ENCODE measurements around the gene CFAP45. TPM values are rescaled to one million over a fixed set of nuclear protein-coding genes. Genes with fewer than 3 reads are reported as not detected.

Gene CFAP45
- total RNA-seq, 1 experiment from 2014 or later: 0.48 TPM

DNA sequence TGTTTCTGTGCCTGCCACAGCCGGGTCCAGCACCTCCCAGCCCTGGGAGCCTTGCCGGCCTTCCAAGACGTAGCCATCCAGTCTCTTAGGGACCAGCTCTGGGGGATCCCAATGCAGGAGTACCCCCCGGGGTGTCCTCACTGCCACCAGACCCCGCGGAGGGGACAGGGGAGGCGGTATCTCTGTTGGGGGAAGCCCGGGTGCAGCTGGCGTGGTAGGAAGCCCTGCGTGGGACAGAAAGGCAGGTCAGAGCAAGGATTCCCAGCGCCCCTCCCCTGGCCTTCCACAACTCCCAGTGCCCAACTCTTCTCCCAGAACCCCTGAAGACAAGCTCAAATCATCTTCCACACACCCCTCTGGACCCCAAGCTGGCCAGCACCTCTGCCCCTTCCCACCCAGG is 30.3 kb upstream of the CFAP45 start:
- POLR2A ChIA-PET: interaction anchor here (0.7 kb wide), 1 partner anchor 77 kb away, joined by 3 read pairs; no protein-coding TSS in a partner anchor
- H3K4me3 Mint-ChIP-seq: no peak overlapping the region
- CTCF ChIA-PET: interaction anchor here (1.1 to 2.9 kb wide), 5 partner anchors 15 to 156 kb away, joined by 3 to 24 read pairs (median 5); partner anchors contain the start of gene IGSF9

GRCh38 chr1:159929155-159930051 is 29.4 kb upstream of the CFAP45 start:
- Mint-ChIP-seq H3K9me3 (no peaks in the 10 kb centered on the region), H3K36me3 (peaks cover 30% of the 10 kb centered on the region), H3K27ac (no peak overlapping the region; the same call in 1 of the 2 replicates), H3K27me3 (ENCODE audit: low read depth) (peaks cover 8% of the 10 kb centered on the region; the same call in 1 of the 2 replicates), H3K4me3 (no peak overlapping the region; the same call in 1 of the 2 replicates), H3K4me1 (peaks cover 13% of the 10 kb centered on the region)
- ATAC-seq (peak; percentile 40), DNase-seq (ENCODE audit: low spot score) (peak; percentile 77)
- TF ChIP-seq, protein P1, sequence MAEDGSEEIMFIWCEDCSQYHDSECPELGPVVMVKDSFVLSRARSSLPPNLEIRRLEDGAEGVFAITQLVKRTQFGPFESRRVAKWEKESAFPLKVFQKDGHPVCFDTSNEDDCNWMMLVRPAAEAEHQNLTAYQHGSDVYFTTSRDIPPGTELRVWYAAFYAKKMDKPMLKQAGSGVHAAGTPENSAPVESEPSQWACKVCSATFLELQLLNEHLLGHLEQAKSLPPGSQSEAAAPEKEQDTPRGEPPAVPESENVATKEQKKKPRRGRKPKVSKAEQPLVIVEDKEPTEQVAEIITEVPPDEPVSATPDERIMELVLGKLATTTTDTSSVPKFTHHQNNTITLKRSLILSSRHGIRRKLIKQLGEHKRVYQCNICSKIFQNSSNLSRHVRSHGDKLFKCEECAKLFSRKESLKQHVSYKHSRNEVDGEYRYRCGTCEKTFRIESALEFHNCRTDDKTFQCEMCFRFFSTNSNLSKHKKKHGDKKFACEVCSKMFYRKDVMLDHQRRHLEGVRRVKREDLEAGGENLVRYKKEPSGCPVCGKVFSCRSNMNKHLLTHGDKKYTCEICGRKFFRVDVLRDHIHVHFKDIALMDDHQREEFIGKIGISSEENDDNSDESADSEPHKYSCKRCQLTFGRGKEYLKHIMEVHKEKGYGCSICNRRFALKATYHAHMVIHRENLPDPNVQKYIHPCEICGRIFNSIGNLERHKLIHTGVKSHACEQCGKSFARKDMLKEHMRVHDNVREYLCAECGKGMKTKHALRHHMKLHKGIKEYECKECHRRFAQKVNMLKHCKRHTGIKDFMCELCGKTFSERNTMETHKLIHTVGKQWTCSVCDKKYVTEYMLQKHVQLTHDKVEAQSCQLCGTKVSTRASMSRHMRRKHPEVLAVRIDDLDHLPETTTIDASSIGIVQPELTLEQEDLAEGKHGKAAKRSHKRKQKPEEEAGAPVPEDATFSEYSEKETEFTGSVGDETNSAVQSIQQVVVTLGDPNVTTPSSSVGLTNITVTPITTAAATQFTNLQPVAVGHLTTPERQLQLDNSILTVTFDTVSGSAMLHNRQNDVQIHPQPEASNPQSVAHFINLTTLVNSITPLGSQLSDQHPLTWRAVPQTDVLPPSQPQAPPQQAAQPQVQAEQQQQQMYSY (CRISPR knock-in tag; IDR thresholded peaks at IDR 0.05): peak; percentile 51; the same call in 1 of the 2 replicates
- TF ChIP-seq ATF1 (CRISPR knock-in tag; IDR thresholded peaks at IDR 0.05) (no peak), ZNF263 (CRISPR knock-in tag; IDR thresholded peaks at IDR 0.05; ENCODE audit: low read depth) (peak; percentile 39; the same call in 1 of the 2 replicates), CREM (CRISPR knock-in tag; IDR thresholded peaks at IDR 0.05) (no peak), FOXK1 (CRISPR knock-in tag; IDR thresholded peaks at IDR 0.05) (no peak), ELF4 (CRISPR knock-in tag; IDR thresholded peaks at IDR 0.05; ENCODE audit: low read depth) (no peak), RELA (CRISPR knock-in tag; IDR thresholded peaks at IDR 0.05; ENCODE audit: borderline replicate concordance) (no peak)
- CTCF ChIA-PET: interaction anchor here (1.3 to 2.9 kb wide), 4 partner anchors 37 to 157 kb away, joined by 5 to 24 read pairs (median 6); no protein-coding TSS in a partner anchor
- POLR2A ChIA-PET: interaction anchor here (0.7 to 0.9 kb wide), 2 partner anchors 16 to 78 kb away, joined by 3 to 4 read pairs; no protein-coding TSS in a partner anchor

More for the DNA sequence above, 30.3 kb upstream of the CFAP45 start:
- no peak for DNase-seq (ENCODE audit: low spot score)
- Mint-ChIP-seq H3K4me1 (peaks cover 13% of the 10 kb centered on the region), H3K27me3 (ENCODE audit: low read depth) (peaks cover 2% of the 10 kb centered on the region; the same call in 1 of the 2 replicates), H3K9me3 (no peaks in the 10 kb centered on the region), H3K27ac (no peak overlapping the region), H3K36me3 (peaks cover 34% of the 10 kb centered on the region)
- no peak for TF ChIP-seq ZMAT4 (CRISPR knock-in tag; IDR thresholded peaks at IDR 0.05)
- no peak for ATAC-seq

- no peak overlapping the region for H3K27ac Mint-ChIP-seq
- no peak for ATAC-seq
- CTCF ChIA-PET: interaction anchor here (0.8 to 2.9 kb wide), 4 partner anchors 36 to 170 kb away, joined by 5 to 24 read pairs (median 6); partner anchors contain the start of gene IGSF8
- no peak for TF ChIP-seq TEAD4 (CRISPR knock-in tag; IDR thresholded peaks at IDR 0.05)
- no peak for TF ChIP-seq GTF2I (CRISPR knock-in tag; conservative IDR thresholded peaks at IDR 0.05)
- TF ChIP-seq ESRRA (CRISPR knock-in tag; IDR thresholded peaks at IDR 0.05; ENCODE audit: borderline replicate concordance): no peak
- no peak for TF ChIP-seq TEAD1 (CRISPR knock-in tag; IDR thresholded peaks at IDR 0.05)
- no peak for TF ChIP-seq SP1 (CRISPR knock-in tag; conservative IDR thresholded peaks at IDR 0.05)
- no peak for TF ChIP-seq NR1H2 (CRISPR knock-in tag; IDR thresholded peaks at IDR 0.05)
- no peak for TF ChIP-seq EMX1 (CRISPR knock-in tag; IDR thresholded peaks at IDR 0.05)
- TF ChIP-seq JUN (CRISPR knock-in tag; IDR thresholded peaks at IDR 0.05): no peak
- no peak for TF ChIP-seq ZNF396 (CRISPR knock-in tag; IDR thresholded peaks at IDR 0.05; ENCODE audit: borderline replicate concordance)
- no peak for TF ChIP-seq ZNF423 (CRISPR knock-in tag; IDR thresholded peaks at IDR 0.05)
- no peak for TF ChIP-seq NR3C1 (CRISPR knock-in tag; conservative IDR thresholded peaks at IDR 0.05; ENCODE audit: low read depth)
- TF ChIP-seq SMAD3 (CRISPR knock-in tag; IDR thresholded peaks at IDR 0.05; ENCODE audit: borderline replicate concordance): no peak
- no peak for TF ChIP-seq AR (CRISPR knock-in tag; IDR thresholded peaks at IDR 0.05)
These were observed 28.6 kb upstream of the CFAP45 start for GRCh38 chr1:159928491-159929050.

More at GRCh38 chr1:159928491-159929050, 28.6 kb upstream of the CFAP45 start:
- DNase-seq (ENCODE audit: low spot score): no peak
- no peaks in the 10 kb centered on the region for H3K9me3 Mint-ChIP-seq
- peaks cover 25% of the 10 kb centered on the region for H3K36me3 Mint-ChIP-seq
- POLR2A ChIA-PET: no interaction called here
- H3K4me1 Mint-ChIP-seq: peaks cover 21% of the 10 kb centered on the region
- H3K4me3 Mint-ChIP-seq: no peak overlapping the region
- H3K27me3 Mint-ChIP-seq (ENCODE audit: low read depth): peaks cover 15% of the 10 kb centered on the region
